Measurements from ENCODE around the gene ZNF407. TPM values are rescaled to one million over a fixed set of nuclear protein-coding genes. Genes with fewer than 3 reads are reported as not detected.
A peak's percentile ranks its signal among the peaks of the same experiment; 100 is the strongest.

ZNF407 gene
- total RNA-seq, 1 experiment from 2014 or later: 7.6 TPM

DNA sequence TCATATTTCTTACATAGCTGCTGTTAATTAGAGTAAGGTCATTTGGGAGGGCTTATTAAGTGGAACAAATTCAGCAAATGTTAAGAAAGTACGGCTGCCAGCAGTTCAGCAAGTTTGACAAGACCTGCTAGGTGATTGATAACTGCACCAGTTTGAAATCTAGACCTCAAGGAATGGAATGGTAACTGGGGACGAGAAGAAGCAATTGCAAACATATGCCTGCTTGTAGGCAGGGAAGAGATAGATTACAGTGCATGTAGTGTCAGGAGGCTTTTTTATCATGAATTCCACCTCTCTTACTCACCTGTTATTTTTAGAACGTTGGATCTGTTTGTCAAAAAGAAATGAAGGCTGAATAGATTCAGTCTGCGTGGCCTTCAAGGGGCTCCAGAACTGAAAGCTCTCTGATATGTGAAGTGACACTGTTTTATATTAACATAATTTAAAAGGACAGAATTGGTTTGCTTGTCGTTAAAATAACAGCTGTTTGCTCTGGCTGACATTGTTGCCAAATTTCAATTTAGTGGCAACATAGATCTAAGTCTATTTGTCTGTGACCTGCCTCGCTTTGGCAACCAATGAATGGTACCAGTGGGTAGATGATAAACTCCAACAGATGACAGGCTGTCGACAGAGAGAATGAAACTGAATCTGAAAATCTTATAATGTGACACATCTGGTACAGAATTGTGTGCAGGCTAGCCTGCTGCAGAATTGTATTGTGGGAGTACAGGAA lies 199.3 kb downstream of the ZNF407 start:
- Histone ChIP-seq H3K9me2 (ENCODE audit: insufficient read depth) (no peaks in the 10 kb centered on the region), H4K20me1 (ENCODE audit: insufficient read depth) (no peaks in the 10 kb centered on the region), H3K36me3 (ENCODE audit: control insufficient read depth in 1 of 2, insufficient read depth in 2 of 2, low read length in 2 of 2) (no peaks in the 10 kb centered on the region), H3K4me2 (ENCODE audit: low read length) (peak overlapping the region; percentile 57), H3K27me3 (ENCODE audit: insufficient read depth, low read length) (no peaks in the 10 kb centered on the region), H3K4me1 (ENCODE audit: control insufficient read depth in 1 of 2, insufficient read depth in 2 of 2, low read length in 2 of 2) (peaks cover 20 to 21% of the 10 kb centered on the region in 2 experiments), H3K9me3 (ENCODE audit: control insufficient read depth in 1 of 2, insufficient read depth in 1 of 2, low read depth in 1 of 2, low read length in 2 of 2) (no peaks in the 10 kb centered on the region), H3K27ac (ENCODE audit: low read depth, low read length) (no peak overlapping the region), H3K79me2 (ENCODE audit: insufficient read depth, low read length) (no peaks in the 10 kb centered on the region), H2AFZ (ENCODE audit: low read depth, low read length, poor library complexity, severe bottlenecking) (no peak overlapping the region), H3K9ac (ENCODE audit: low read length) (no peak overlapping the region), H3K4me3 (replicated peaks in 1 of 2; ENCODE audit: low read depth in 1 of 2, low read length in 2 of 2) (peak overlapping the region in 1 of 2 experiments; percentile 30; a peak in 2 of 4 replicates)
- POLR2A ChIA-PET: no interaction called here
- intact Hi-C loops (cut with micrococcal nuclease): no loop called here
- DNase-seq (ENCODE audit: low read depth, low spot score): peak; percentile 8
- RAD21 ChIA-PET (ENCODE audit: low non-redundant PET in 1 of 2, low total read pairs in 2 of 2, uncharacterized antibody in 2 of 2, unreplicated experiment in 2 of 2): no interaction called here
- ATAC-seq: peak; percentile 64
- CTCF ChIA-PET: no interaction called here
- no TSS peak for BruUV-seq (replicated peaks)
- TF ChIP-seq ZFX (IDR thresholded peaks at IDR 0.05) (no peak), CEBPB (IDR thresholded peaks at IDR 0.05; ENCODE audit: low read depth) (no peak), FOSL1 (IDR thresholded peaks at IDR 0.05; ENCODE audit: low read depth) (0 out of 2 replicates have a peak, but pooled peaks have one; percentile 21), EGR1 (IDR thresholded peaks at IDR 0.05; ENCODE audit: low read depth) (no peak), ZNF274 (IDR thresholded peaks at IDR 0.05; ENCODE audit: low read depth, low read length) (no peak), SIN3A (IDR thresholded peaks at IDR 0.05; ENCODE audit: low read depth) (no peak), TCF7L2 (IDR thresholded peaks at IDR 0.05; ENCODE audit: borderline replicate concordance, extremely low read depth, insufficient read depth, insufficient read length) (no peak), JUND (IDR thresholded peaks at IDR 0.05) (0 out of 2 replicates have a peak, but pooled peaks have one; percentile 36)
- TF ChIP-seq, protein P1, sequence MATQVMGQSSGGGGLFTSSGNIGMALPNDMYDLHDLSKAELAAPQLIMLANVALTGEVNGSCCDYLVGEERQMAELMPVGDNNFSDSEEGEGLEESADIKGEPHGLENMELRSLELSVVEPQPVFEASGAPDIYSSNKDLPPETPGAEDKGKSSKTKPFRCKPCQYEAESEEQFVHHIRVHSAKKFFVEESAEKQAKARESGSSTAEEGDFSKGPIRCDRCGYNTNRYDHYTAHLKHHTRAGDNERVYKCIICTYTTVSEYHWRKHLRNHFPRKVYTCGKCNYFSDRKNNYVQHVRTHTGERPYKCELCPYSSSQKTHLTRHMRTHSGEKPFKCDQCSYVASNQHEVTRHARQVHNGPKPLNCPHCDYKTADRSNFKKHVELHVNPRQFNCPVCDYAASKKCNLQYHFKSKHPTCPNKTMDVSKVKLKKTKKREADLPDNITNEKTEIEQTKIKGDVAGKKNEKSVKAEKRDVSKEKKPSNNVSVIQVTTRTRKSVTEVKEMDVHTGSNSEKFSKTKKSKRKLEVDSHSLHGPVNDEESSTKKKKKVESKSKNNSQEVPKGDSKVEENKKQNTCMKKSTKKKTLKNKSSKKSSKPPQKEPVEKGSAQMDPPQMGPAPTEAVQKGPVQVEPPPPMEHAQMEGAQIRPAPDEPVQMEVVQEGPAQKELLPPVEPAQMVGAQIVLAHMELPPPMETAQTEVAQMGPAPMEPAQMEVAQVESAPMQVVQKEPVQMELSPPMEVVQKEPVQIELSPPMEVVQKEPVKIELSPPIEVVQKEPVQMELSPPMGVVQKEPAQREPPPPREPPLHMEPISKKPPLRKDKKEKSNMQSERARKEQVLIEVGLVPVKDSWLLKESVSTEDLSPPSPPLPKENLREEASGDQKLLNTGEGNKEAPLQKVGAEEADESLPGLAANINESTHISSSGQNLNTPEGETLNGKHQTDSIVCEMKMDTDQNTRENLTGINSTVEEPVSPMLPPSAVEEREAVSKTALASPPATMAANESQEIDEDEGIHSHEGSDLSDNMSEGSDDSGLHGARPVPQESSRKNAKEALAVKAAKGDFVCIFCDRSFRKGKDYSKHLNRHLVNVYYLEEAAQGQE (IDR thresholded peaks at IDR 0.05; ENCODE audit: low read depth): no peak
- TF ChIP-seq, protein P2, sequence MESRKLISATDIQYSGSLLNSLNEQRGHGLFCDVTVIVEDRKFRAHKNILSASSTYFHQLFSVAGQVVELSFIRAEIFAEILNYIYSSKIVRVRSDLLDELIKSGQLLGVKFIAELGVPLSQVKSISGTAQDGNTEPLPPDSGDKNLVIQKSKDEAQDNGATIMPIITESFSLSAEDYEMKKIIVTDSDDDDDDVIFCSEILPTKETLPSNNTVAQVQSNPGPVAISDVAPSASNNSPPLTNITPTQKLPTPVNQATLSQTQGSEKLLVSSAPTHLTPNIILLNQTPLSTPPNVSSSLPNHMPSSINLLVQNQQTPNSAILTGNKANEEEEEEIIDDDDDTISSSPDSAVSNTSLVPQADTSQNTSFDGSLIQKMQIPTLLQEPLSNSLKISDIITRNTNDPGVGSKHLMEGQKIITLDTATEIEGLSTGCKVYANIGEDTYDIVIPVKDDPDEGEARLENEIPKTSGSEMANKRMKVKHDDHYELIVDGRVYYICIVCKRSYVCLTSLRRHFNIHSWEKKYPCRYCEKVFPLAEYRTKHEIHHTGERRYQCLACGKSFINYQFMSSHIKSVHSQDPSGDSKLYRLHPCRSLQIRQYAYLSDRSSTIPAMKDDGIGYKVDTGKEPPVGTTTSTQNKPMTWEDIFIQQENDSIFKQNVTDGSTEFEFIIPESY (IDR thresholded peaks at IDR 0.05; ENCODE audit: extremely low read depth, insufficient replicate concordance, low read length): no peak
